Iris pigment epithelial cell (primary cell): Measurements from ENCODE around the gene PLPP3.

Experiments used
- DNase-seq: peaks from one replicate; pipeline ENCODE4 v3.0.0-alpha.2; 2011; ENCODE audit warnings: low read depth

PLPP3 gene

DNA sequence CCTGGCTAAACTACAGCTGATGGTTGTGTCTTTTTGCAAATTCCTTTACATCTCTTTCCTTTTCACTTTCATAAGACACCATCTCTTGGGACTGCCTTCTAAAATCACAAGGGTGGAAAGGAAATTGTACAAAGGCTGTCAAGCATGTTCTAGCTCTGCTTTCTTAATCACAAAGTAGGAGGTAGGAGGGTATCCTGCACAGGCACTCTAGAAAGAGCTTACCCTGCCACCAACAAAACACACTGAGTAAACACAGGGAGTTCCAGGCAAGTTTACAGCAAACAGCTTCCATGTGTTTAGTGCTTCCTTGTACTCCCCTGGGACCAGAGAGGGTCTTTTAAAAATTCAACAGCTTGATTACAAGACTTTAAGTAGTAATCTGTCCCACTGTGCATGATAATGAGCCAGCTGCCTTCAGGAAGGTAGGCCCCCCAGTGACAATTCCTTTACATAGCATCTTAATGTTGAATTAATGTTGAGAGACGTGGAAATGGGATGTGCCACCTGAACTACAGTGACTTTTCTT lies 2.4 kb downstream of the PLPP3 start:
- peak; percentile 32 for DNase-seq

DNA sequence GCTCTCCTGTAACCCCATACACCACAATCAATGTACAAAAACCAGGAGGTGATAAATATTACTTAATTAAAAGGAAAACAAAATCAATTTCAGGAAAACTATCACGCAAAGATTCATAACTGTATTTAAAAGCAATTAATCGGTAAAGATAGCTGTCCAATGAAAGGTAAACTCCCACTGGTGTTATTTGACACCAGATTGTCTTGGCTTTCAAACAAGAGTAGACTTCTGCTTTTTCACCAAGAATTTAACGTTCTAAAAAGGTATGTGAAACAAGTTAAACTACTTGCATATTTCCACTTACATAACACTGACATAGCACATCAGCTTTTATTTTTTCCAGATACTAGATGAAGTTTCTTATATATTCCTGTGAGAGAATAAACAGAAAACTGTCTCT lies 3.5 kb downstream of the PLPP3 start:
- DNase-seq = no peak

DNA sequence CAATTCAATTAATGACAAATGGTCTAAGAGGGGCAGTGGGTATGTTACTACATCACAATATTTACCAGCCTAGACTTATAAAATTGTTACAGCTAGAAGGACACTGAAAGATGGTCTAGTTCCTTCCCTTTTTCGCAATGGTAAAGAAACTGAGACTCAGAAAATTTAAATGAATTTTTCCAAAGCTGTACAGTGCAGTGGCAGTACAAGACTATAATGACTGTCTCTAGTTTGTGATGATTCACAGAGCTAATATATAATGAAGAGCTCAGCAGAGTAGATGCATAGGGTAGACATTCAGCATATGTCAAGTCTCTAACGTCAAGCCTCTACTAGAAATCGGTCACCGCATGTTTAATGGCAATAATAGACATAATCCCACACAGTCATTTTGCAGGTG lies 4.6 kb downstream of the PLPP3 start:
- no peak for DNase-seq

DNA sequence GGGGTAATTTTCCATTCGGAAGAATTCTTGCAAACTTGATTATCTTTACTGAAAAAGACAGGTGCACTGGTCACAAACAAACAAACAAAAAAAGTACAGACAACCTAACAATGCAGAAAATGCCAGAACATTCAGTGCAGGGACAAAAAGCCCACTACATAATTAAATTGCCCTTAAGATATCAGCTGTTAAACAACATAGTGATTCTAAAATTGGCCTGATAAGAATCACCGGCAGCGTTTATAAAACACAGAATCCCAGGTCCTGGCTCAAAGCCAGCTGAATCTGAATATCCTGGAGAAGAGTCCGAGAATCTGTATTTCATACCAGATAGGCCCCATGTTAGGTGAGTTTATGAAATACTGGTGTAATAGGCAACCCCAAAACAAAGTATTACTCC lies 6.1 kb downstream of the PLPP3 start:
- no peak for DNase-seq

DNA sequence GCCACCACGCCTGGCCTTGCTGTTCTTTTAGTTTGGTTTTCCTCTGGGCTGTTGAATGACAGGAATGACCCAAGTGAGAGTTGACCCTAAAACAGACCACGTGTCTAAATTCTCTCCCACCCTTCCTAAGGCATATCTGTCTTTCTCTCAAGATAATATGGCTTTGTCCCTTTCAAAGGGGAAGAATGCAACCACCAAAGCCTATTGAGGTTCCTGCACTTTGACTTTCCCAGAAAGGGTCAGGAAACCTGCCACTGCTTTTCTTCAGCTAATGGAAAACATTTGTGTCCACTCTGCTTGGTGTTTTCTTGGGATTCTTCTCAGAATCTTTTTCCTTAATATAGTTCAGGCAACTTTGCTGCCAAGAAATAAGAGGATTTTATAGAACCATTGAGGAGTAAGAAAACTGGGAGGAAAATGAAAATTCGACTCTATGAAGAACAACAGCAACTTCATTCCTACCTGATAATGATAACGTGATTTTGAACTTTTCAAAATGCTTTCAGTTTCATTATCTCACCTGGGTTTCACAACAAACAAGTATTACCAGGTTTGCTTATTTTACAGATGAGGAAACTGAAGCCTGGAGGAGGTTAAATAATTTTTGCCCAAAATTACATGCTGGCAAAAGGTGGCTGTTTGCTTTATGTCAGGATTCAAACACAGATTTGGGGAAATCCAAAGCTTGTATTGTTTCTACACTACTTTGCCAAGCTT lies 6.9 kb downstream of the PLPP3 start:
- DNase-seq = no peak

DNA sequence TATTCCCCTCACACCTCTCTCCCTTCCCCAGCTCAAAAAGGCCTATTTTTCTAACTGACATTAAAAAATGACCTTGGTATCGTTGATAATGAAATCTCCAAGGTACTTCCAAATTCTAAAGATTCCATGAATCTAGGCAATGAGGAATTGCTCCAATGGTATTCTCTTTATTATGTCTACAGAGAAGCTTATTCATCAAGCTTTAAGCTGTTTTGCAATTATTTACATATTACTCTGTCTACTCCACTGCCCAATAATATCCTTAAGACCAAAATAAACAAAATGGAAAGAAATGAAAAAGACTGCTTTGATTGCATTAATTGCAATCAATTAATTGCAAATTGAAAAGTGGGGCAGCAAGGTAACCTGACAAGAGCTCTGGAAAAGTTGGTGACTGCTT lies 7.9 kb downstream of the PLPP3 start:
- no peak for DNase-seq

DNA sequence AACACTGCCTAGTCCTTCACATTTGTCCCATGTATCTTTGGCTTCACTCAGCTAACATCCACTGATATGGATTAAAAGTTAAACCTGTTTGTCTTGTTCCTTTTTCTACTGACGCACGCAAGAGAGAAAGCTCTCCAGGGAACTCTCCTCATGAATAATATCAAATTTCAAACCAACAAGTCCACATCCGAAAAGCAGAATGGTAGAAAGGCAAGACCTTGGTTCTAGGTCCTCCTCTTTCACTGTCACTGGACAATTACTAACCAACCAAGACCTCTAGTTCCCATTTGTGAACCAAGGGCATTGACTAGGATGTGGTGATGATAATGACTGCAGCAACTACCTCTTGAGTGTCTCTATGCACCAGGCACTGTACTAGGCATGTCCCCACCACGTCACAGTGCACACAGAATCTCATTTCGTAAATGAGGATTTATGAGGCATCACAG lies 8.4 kb downstream of the PLPP3 start:
- DNase-seq = no peak

DNA sequence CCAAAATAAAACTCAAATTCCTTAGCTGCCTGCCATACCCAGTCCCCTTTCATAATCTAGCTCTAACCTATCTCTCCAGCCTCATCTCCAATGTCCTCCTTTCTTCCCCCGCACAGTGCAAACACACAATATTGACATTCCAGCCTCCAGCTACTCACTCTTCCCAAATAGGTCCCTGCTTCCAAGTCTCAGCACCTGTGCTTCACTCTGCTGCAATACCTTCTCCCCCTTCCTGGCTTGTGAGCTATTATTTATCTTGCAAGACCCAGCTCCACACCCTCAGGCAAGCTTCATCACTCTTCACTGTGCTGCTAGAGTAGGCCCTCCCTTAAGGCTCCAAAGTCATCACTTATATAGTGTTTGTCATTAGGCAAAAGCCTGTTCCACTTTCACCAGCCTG lies 9.7 kb downstream of the PLPP3 start:
- no peak for DNase-seq

DNA sequence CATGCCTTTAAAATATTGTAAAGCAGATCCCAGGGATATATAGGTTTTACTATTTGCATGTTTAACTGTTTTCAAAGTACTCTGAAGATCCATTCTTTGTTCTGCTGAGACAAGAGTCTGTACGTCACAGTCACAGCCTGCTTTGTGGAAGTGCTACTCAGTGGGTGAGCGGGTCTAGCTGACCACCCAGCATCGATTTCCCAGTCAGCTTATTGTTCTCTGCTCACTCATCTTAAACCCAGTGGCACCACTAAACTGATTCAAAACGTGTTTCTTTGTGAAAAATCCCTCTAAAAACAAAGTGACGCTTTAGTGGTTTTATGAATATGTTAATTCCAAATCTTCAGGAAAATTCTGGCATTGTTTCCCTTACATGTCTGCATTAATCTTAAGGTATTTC lies 12.4 kb downstream of the PLPP3 start:
- DNase-seq = no peak

DNA sequence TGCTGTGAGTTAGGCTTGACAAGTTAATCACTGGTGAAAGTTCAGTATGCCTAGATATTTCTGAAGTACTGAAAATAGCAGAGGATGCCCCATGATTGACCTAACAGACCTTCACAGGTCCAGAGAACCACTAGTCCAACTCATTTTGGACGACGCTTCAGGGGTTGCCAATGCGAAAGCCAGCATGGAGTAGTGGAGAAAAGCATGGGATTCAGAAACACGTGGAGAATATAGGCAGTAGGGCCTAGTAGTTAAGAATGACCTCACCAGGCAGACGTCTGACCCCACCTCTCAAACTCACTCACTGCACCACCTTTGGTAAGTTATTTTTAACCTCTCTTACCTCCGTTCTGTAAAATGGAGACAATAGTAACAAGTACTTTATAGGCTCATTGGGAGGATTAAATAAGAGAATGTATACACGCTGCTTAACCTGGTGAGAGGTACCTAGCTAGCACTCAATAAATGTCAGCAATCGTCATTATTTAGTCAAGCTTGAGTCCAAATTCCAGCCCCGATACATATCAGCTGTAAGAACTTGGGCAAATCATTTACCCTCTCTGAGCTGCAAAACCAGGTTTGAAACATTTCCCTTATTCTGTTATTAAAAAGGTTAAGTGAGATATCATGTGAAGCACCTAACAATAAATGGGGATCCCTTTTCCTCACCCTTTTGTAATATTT lies 13.2 kb downstream of the PLPP3 start:
- DNase-seq = no peak

DNA sequence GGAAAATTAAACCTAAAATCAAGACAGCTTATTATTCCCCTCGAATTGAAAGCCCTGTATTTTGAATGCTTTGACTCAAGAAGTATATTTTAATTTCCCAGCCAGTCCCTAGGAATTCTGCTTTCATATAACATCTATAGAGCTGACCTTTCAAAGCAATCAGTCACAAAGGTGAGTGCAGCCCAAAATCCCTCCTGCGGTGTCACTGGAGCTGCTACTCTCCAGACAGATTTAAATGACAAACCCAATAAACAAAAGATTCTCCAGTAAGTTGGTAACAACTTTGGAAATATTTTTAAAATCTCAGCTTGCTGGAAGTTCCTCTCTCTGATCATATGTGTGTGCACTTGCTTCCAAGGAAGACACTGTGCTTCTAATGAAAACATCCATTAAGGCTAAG lies 14.7 kb downstream of the PLPP3 start:
- no peak for DNase-seq

DNA sequence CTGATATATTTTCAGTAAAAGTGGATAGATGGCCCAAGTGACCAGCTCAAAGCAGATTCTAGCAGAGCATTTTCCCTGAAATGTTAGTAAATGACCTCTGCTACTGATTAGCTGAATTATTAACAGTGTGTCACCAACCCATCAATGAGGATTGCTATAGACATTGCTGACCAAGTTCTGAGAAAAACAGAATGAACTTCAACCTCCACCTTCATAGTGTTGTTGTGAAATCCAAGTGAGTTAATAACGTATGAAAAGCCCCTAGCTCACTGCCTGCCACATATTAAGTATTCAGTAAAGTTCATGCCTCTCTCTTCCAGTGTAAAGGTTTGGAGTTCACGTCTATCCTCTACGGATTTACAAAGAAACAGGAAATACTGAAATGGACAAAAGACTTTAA lies 15.8 kb downstream of the PLPP3 start:
- DNase-seq = no peak

DNA sequence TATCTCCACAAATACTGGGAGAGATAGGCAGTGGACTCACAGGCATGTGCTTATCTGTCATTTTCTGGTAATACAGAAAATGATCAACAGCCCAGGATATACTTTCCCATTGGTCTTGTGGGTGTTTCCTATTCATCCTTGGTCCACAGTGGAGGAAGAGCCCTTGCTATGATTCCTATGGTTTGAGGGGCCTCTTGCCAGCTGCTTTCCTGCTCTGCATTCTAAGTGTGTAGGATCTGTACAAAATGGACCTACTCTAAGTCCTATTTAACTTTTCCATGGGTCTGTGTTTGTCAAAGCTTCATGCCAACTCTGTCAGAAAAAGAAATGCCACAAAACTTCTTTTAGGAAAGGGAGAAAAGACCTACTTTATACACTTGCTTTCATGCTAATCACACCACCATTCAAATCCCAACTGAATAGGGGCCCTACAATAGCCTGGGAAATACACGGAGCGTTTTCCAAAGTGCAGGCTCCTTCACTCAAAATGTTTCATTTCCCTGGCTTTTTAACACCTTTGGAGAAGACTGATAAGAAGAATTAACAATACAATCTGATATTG lies 16.4 kb downstream of the PLPP3 start:
- no peak for DNase-seq

DNA sequence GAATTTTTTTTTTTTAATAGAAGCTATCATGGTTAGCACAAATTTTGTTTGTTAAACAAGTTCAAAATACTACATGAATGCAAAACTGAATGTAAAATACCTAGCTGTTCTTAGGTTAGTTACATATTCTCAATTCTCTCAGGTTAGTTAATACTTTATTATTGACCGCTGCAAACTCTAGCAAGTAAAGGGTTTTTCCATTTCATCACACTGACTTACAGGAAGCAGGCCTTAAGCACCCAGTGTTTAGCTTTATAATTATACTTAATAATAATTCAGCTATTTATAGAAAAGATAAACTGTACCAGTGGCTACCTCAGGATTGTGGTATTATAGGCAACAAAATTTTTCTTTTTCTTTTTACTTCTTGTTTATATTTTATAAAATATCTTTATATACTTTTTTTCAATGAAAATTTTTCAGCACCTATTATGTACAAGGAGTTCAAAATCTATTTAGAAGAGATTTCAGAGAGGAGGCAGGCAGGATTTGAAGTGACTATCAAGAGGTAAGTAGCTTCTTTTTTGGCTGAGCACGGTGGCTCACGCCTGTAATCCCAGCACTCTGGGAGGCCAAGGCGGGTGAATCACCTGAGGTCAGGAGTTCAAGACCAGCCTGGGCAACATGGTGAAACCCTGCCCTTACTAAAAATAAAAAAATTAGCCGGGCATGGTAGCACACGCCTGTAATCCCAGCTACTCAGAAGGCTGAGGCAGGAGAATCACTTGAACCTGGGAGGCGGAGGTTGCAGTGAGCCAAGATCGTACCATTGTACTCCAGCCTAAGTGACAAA lies 17.9 kb downstream of the PLPP3 start:
- no peak for DNase-seq

DNA sequence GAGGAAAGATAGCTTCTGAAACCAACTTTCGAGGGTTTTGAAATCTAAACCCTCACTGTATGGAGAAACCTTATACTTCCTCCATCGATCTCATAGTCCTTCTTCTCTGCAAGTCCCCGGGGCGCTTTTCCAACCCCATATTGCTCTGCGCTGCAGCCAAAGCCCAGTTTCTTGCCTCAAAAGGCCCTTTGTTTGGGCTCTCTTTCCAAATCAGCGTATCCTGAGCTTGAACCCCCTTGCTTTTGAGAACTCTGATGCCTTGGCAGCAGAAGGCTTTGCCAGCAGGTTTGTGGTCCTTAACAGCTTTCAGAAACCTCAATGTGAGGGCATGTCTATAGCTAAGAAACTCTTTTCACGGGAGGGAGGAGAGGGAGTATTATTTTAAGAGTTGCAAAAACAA lies 21.6 kb downstream of the PLPP3 start:
- no peak for DNase-seq

DNA sequence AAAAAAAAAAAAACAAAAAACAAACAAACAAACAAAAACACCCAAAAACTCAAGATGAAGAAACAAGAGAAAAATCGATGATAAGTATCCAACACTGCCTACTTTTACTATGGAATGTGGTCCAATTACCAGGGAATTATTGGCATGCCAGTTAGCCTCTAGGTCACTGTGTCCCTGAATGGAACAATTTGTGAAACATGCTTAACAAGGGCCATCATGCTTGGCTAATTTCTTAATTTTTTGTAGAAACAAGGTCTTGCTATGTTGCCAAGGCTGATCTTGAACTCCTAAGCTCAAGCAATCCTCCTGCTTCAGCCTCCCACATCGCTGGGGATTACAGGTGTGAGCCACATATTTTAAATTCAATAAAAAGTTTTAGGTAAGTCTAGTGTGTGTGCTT lies 23.9 kb downstream of the PLPP3 start:
- no peak for DNase-seq

DNA sequence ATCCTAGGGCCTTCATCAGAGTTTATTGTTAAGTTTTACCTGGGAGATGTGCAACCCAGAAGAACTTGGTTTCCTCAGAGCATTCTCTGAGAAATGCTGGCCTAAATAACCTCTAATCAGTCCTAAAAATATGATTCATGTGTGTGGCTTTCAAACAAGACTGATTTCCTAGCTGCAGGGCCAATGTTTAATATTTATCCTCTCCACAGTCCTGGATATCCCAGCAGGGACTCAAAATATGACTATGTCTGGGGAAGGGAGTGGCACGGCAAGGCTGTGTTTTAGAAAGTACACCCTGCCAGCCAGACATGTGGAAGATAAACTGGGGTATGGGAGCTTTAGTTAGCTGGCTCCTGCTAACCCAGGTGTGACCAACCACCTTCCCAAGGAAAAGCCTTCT lies 26.3 kb downstream of the PLPP3 start:
- no peak for DNase-seq

DNA sequence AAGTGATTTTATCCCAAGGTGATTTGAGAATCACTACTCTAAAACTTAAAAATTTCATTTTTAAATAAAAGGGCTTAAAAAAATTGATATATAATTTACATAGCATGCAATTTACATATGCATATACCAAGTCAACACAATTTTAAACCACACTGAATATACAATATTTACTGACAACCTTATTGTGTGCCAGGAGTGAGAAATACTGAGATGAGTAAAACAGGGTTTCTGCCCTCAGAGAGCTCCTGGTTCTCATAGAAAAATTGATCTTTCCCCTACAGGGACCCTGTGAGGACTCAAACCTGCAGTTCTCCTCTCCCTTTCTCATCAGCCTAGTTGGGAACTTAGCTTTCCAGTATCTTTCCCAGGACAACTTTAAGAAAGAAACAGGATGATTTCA lies 27.0 kb downstream of the PLPP3 start:
- DNase-seq = no peak

DNA sequence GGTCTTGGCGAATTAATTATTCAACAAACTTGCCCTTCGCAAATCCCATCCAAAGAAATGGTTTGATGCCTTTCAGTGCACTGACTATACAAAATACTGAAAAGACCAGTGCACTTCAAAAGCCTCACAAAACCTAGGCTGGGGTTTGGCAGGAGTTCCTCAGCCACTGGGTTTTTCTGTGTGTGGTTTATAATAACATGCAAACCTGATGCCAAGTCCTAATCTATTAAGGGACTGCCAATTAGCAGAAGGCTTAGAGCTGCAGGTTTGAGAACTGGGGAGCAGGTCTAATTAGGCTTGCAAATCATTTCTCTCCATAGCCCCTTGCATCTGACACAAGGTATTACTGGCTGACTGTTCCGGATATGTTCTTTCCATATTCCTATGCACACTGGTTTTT lies 27.7 kb downstream of the PLPP3 start:
- no peak for DNase-seq

DNA sequence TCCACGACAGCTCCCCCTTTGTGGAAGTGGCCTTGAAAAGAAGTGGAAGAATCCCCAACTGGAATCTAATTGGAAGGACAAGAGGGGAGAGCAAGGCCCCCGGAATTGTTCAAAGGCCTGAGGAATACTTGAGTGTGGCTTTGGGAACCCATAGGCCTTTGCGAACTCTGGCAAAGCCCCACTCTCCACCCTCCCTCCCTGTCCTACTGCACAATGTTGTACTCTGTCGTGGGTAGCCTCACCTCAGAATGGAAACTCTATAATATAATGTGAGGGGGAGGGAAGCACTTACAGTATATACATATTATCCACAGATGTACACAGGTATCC lies 28.5 kb downstream of the PLPP3 start:
- DNase-seq = no peak

DNA sequence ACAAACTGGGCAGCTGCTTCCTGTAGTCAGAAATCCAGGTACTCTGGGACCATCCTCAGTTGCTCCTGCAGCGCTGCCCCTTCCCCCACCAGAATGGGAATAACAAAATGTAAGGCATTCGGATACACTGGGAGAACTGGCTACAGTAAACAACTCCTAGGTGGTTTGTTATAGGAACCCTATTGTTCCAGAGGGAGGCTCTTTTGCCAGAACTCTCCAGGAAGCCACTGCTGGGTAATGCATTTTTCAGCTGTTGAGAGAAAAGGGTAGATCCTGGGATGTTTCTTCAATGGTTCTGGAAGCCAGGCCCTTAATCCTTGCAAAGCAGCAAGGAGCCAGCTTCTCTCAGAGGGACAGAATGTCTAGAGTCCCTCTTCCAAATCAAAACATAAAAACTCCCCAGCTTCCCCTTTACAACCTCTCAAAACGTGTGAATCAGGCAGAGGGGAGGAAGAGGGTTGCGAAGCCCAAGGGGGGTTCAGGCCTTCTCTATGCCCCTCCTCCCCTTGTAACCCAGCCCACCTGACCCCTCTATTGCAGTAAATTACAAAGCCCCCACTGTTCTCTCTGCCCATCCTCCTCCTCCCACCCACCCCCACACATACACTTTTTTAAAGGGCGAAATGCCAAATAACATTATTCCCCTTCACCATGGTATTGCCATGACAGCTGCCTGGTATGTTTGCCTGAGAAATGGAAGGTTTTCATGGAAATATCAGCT lies 29.1 kb downstream of the PLPP3 start:
- DNase-seq = no peak

DNA sequence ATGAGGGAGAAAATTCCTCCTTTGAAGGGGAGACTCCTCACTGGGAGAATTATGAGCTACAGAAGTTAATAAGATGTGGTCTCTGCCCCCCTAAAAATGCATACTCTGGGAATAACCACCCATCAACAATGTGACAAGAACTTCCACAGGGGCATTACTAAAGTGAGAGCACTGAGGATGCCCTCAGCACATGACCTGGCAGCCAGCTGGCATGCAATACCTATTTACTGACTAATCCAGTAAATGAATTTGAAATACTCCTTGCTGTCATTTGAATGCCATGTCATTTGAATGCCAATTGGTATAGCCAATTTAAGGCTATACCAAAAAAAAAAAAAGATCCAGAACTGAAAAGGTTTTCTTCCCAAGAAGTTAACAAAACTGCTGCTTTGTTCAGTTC lies 30.8 kb downstream of the PLPP3 start:
- no peak for DNase-seq
